HK-2 (cell line): Measurements from ENCODE around the gene IFT172.
A peak's percentile ranks its signal among the peaks of the same experiment; 100 is the strongest.

ENCODE experiments used
- DNase-seq: peaks from one replicate; pipeline ENCODE4 v3.0.0-alpha.2; 2018; ENCODE audit not compliant: unreplicated experiment

IFT172 gene

GRCh38 chr2:27422958-27423357, 66.6 kb downstream of the IFT172 start:
- DNase-seq, result no peak

GRCh38 chr2:27421660-27422250, 67.8 kb downstream of the IFT172 start:
- DNase-seq, result no peak

- DNase-seq, result no peak
Observed at GRCh38 chr2:27420996-27421395, 68.5 kb downstream of the IFT172 start.

- DNase-seq, result no peak
Observed at GRCh38 chr2:27416151-27416550, 73.4 kb downstream of the IFT172 start.

- DNase-seq, result no peak
Observed at GRCh38 chr2:27412419-27413152, 77.0 kb downstream of the IFT172 start.

GRCh38 chr2:27409321-27410073, 80.0 kb downstream of the IFT172 start, which contains the start of gene PPM1G:
PPM1G (minus strand) TSS chr2:27409591; CDS start chr2:27409422, 169 bp downstream.
- DNase-seq, result peak; percentile 96

- peak; percentile 34 for DNase-seq
Observed at GRCh38 chr2:27408601-27409320, 80.8 kb downstream of the IFT172 start.

GRCh38 chr2:27407798-27408491, 81.6 kb downstream of the IFT172 start:
- DNase-seq, result peak; percentile 32

- DNase-seq, result no peak
Observed at GRCh38 chr2:27400348-27401135, 89.0 kb downstream of the IFT172 start.

- no peak for DNase-seq
Observed at GRCh38 chr2:27398962-27399361, 90.6 kb downstream of the IFT172 start.
